VCaP (cell line): ENCODE measurements around the gene INTS6L.

Experiments used
- H3K27ac ChIP-seq: fragments of 450-650 bp; 2 replicates; pipeline ENCODE4 v1.5.1; 2017
- TF ChIP-seq, protein P1 (sequence below): fragments of 450-650 bp; conservative IDR thresholded peaks from 2 replicates; pipeline ENCODE4 v1.5.1; 2017; ENCODE audit warnings: mild to moderate bottlenecking, moderate library complexity

Gene INTS6L

DNA sequence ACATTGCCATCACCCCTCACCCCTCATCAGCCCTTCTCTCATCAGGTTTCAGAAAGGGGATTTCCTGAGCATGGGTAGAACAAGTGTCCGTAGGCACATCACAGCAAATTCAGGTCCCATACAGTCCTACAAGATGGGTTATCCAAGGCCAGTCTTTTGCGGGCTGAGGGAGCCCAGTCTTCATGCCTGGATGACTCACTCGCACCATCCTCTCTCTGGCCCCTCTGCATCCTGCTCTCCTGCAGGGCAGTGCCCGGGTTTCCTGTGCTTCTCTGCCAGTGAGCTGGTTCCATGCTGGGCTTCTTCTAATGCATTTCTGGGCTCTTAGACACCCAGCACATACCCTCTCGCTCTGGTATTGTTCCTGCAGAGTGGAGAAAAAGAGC, 7.3 kb upstream of the INTS6L start:
- H3K27ac ChIP-seq = no peak overlapping the region
- TF ChIP-seq, protein P1, sequence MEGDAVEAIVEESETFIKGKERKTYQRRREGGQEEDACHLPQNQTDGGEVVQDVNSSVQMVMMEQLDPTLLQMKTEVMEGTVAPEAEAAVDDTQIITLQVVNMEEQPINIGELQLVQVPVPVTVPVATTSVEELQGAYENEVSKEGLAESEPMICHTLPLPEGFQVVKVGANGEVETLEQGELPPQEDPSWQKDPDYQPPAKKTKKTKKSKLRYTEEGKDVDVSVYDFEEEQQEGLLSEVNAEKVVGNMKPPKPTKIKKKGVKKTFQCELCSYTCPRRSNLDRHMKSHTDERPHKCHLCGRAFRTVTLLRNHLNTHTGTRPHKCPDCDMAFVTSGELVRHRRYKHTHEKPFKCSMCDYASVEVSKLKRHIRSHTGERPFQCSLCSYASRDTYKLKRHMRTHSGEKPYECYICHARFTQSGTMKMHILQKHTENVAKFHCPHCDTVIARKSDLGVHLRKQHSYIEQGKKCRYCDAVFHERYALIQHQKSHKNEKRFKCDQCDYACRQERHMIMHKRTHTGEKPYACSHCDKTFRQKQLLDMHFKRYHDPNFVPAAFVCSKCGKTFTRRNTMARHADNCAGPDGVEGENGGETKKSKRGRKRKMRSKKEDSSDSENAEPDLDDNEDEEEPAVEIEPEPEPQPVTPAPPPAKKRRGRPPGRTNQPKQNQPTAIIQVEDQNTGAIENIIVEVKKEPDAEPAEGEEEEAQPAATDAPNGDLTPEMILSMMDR = no peak

DNA sequence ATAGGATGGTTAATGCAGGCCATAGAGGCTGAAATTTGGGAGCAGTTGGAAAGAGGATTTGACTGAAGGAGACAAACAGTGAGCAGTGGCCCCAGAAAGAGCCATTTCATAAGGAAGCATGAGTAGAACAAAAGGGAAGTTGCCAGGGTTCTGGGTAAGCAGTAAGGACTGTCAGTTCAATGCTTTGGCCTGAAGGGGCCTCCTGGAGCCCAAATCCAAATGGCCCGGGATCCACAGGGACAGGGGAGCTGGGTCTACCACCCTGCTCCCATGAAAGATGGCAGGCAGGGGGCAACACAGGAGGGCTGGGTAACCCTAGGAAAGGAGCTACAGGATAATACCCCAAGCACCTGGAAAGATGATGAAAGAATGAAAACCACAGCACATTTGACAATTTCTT, 4.1 kb upstream of the INTS6L start:
- H3K27ac ChIP-seq = no peak overlapping the region
- TF ChIP-seq, protein P1 = no peak

DNA sequence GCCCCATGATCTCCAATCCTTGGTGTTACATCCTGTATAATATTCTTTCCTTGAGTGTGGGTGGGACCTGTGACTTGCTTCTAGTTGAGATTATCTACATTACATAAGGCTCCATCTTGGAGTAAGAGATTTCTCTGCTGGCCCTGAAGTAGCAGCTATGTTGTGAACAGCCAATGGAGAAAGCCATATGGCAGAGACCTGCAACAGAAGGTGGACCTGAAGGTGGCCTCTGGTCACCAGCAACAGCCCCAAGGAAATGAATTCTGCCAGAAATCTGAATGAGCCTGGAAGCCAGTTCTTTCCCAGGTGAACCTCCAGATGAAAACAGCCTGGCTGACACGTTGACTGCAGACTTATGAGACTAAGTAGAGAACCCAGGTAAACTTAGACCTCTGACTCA, 2.3 kb upstream of the INTS6L start:
- TF ChIP-seq, protein P1 = no peak
- no peak overlapping the region for H3K27ac ChIP-seq

DNA sequence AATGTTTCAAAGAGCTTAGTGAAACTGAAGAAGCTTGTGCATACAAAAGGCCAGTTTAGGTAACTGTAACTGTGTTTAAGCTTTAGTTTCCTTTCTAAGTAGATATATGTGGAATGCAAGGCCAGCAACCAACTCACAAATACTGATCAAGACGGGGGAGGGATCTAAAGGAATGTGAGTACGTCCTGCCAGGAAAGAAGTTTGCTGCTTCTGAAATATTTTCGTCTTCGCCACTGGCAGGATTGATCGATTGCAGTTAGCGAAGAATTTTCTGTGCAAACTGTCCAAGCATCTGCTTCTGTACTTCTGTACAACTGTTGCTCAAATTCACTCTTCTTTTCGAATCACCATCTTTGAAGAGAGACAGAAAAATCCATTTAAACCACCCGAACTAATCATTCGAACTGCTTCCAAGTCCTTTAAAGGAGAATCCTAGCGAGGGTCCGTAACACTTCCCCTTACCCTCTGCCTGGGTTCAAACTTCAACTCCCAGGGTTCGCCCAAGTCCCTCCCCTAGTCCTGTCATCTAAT, 373 bp upstream of the INTS6L start:
- peak overlapping the region; percentile 81 for H3K27ac ChIP-seq
- TF ChIP-seq, protein P1 = no peak

DNA sequence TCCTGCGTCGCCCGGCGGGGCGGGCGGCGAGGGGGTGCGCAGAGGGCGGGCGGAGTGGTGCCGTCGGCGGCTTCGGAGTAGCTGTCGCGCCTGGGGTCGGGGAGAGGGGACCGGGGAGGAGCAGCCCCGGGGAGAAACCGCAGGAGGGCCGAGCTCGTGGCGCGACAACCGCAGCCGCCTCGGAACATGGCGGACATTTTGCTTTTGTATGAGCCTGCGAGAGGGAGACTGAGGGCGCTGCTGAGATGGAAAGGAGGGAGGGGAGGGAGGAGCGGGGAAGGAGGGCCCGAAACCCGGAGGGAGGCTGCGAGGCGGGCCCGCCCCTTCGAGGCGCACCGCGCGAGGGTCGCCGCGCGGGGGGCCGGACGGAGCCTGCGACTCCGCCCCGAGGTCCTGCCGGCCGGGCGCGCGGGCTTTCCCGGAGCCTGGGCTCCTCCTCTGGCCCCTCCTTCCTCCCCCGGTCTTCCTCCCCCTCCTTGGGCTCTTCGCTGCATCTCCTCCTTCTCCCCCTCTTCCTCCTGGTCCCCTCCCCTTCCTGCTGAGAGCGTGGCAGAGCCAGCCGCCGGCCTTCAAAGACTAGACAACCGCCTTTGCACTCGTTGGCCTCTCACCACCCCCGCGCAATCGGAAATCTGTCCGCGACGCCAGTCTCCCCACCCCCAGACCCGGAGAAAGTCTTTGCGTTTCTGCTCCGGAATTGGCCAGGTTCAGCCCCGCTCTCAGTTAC, 1.1 kb downstream of the INTS6L start:
- peak overlapping the region; percentile 81 for H3K27ac ChIP-seq
- TF ChIP-seq, protein P1 = no peak

DNA sequence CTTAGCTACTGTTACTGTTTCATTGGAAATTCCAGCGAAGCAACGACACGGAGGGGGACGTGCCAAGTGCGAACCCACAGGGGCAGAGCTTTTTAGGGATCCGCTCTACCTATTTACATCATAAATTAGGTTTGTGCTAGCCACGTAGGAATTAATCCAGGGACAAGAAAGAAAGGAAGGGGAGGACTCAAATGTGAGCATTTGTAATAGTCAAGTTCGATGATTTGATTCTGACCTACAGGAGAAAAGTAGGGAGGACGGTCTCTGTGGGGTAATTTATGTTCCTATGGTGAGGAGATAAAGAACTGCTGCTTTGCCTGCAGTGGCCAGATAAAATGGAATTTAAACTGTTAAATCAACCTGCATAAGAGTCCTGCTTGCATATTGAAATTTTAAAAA, 1.7 kb downstream of the INTS6L start:
- TF ChIP-seq, protein P1 = no peak
- peak overlapping the region; percentile 81 for H3K27ac ChIP-seq

DNA sequence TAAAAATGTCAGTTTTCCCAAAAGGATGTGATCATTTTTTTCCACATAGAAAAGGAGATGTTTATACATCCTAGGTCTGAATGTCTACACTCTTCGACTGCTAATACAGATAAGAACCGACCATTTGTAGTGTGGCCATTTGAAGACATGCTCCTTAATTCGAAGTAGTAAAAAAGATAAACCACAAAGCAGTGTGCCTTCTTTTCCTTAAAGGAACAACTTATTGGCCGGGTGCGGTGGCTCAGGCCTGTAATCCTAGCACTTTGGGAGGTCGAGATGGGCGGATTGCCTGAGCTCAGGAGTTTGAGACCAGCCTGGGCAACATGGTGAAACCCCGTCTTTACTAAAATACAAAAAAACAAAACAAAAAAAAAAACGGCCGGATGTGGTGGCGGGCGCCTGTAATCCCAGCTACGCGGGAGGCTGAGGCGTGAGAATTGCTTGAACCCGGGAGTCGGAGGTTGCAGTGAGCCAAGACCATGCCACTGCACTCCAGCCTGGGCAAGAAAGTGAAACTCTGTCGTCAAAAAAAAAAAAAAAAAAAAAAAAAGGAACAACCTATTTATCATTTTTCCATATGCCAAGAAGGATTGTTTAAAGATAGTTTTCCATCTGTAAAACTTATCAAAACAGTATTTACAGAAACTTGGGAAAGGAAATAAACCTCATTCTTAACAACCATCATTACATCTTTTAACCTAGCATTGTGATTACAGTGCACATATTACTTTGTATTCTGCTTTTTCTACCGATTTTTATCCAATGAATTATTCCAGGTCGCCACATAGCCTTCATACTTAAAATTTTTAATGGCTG, 2.6 kb downstream of the INTS6L start:
- H3K27ac ChIP-seq = peak overlapping the region; percentile 81
- TF ChIP-seq, protein P1 = no peak
